GM12878 (cell line): ENCODE results near the gene TMEM120B. TPM values are rescaled to one million over a fixed set of nuclear protein-coding genes. Genes with fewer than 3 reads are reported as not detected.

Experiments
- ATAC-seq: fragments of 200-7000 bp; cut with Tn5 transposase; 3 replicates; pipeline ENCODE4 v1.9.1; 2020; ENCODE audit warnings: mild to moderate bottlenecking, moderate library complexity
- BruUV-seq: library from RNA; stranded (reverse); fragments of 400-500 nt; replicated peaks from 2 replicates; lab custom pipeline; 2021; lab: Mats Ljungman, UMichigan
- CTCF ChIA-PET: fragments of 300-600 bp; sonication (Branson Sonifier 250); formaldehyde crosslinking; extraction: SDS; loops from one replicate; lab custom pipeline; 2021; ENCODE audit warnings: inconsistent platforms; lab: Yijun Ruan, JAX
- POLR2A ChIA-PET: fragments of 350-600 bp; formaldehyde crosslinking; extraction: SDS; loops from one replicate; lab custom pipeline; 2021; ENCODE audit warnings: inconsistent platforms; lab: Charles Lee
- RAD21 ChIA-PET: fragments of 300-600 bp; sonication (Branson Sonifier 250); formaldehyde crosslinking; loops from one replicate; lab custom pipeline; 2023; ENCODE audit warnings: antibody characterized with exemption; ENCODE audit not compliant: unreplicated experiment; lab: Charles Lee
- SMC1A ChIA-PET: fragments of 300-600 bp; sonication (Branson Sonifier 250); formaldehyde crosslinking; loops from one replicate; lab custom pipeline; 2023; ENCODE audit not compliant: unreplicated experiment, uncharacterized antibody; lab: Charles Lee
- DNase-seq: peaks from one replicate; pipeline ENCODE4 v3.0.0-alpha.2; 2011; ENCODE audit warnings: low read depth, low spot score
- FAIRE-seq: peaks from 3 replicates; lab custom pipeline; 2011; peaks lifted over from hg19 to GRCh38; lab: Jason Lieb, UNC
- H2AFZ ChIP-seq: 2 replicates; pipeline ENCODE4 v1.6.0; 2011; ENCODE audit warnings: low read depth, low read length, control low read depth; ENCODE audit not compliant: control insufficient read depth
- H3K27ac ChIP-seq: 2 replicates; pipeline ENCODE4 v1.5.1; 2011; ENCODE audit warnings: control low read depth; ENCODE audit not compliant: control insufficient read depth, insufficient read depth
- H3K27me3 ChIP-seq, 2 experiments: replicated peaks in 1 of 2; 2 replicates each; pipeline versions ENCODE4 v1.6.0 to v1.6.1; 2011; ENCODE audit warnings: low read length in 1 of 2; ENCODE audit not compliant: control insufficient read depth in 2 of 2, insufficient read depth in 2 of 2
- H3K36me3 ChIP-seq, 2 experiments: 2 replicates each; pipeline ENCODE4 v1.5.1; 2011; ENCODE audit warnings: low read length in 1 of 2; ENCODE audit not compliant: control insufficient read depth in 2 of 2, insufficient read depth in 2 of 2
- H3K4me1 ChIP-seq: 2 replicates; pipeline ENCODE4 v1.6.1; 2011; ENCODE audit warnings: mild to moderate bottlenecking, low read length, moderate library complexity, mixed read lengths; ENCODE audit not compliant: control insufficient read depth, insufficient read depth
- H3K4me2 ChIP-seq: 2 replicates; pipeline ENCODE4 v1.6.0; 2011; ENCODE audit warnings: control low read depth; ENCODE audit not compliant: control insufficient read depth, insufficient read depth
- H3K4me3 ChIP-seq: fragments of 200-600 bp; sonication (generic); 2 replicates; pipeline ENCODE4 v1.5.1; 2016
- H3K79me2 ChIP-seq: 2 replicates; pipeline ENCODE4 v1.6.0; 2011; ENCODE audit warnings: low read length; ENCODE audit not compliant: control insufficient read depth, insufficient read depth
- H3K9ac ChIP-seq: 2 replicates; pipeline ENCODE4 v1.8.0; 2011; ENCODE audit warnings: low read length, control low read depth, mixed read lengths; ENCODE audit not compliant: control insufficient read depth, insufficient read depth
- H3K9me3 ChIP-seq: replicated peaks from 3 replicates; pipeline ENCODE4 v1.5.1; 2011; ENCODE audit warnings: mild to moderate bottlenecking, low read length; ENCODE audit not compliant: control insufficient read depth, insufficient read depth
- H4K20me1 ChIP-seq: 2 replicates; pipeline ENCODE4 v1.6.0; 2011; ENCODE audit not compliant: control insufficient read depth, insufficient read depth
- EED ChIP-seq: sonication (generic); IDR thresholded peaks from 2 replicates; pipeline ENCODE4 v1.6.1; 2016; ENCODE audit warnings: antibody characterized with exemption, low read depth
- EGR1 ChIP-seq, 2 experiments: IDR thresholded peaks; 1 replicate in 1 of 2; 2 replicates in 1 of 2; pipeline ENCODE4 v1.6.1; 2011 to 2012; ENCODE audit warnings: low read depth in 2 of 2, low read length in 2 of 2, borderline replicate concordance in 1 of 2, mild to moderate bottlenecking in 1 of 2, moderate library complexity in 1 of 2
- GABPA ChIP-seq: IDR thresholded peaks from 2 replicates; pipeline ENCODE4 v1.6.1; 2014; ENCODE audit warnings: antibody characterized with exemption, low read depth, mild to moderate bottlenecking, inconsistent platforms
- HDAC2 ChIP-seq: fragments of 200-600 bp; sonication (generic); IDR thresholded peaks from 2 replicates; pipeline ENCODE4 v1.6.1; 2017
- NFXL1 ChIP-seq: fragments of 450-650 bp; IDR thresholded peaks from 2 replicates; pipeline ENCODE4 v1.6.1; 2017; ENCODE audit warnings: antibody characterized with exemption, mild to moderate bottlenecking, borderline replicate concordance
- POU2F2 ChIP-seq: IDR thresholded peaks from 3 replicates; pipeline ENCODE4 v1.6.1; 2011; ENCODE audit warnings: low read depth, mild to moderate bottlenecking, low read length, borderline replicate concordance
- WGBS: methylation state at CpG from one replicate; pipeline ENCODE4 v1.1.6; 2016; ENCODE audit warnings: low lambda C conversion rate; ENCODE audit not compliant: insufficient replicate concordance, insufficient coverage; ENCODE audit errors: missing lambda C conversion rate; 5-methylcytosine and 5-hydroxymethylcytosine counted together
- in situ Hi-C: fragments of 300-500 bp; cut with MboI; formaldehyde crosslinking; loops from 9 replicates; pipeline ENCODE4 v1.14.3; 2018; ENCODE audit warnings: mixed read lengths
- intact Hi-C: fragments of 100-400 bp; cut with micrococcal nuclease; formaldehyde crosslinking; loops from one replicate; pipeline ENCODE4 v1.14.2; 2022; ENCODE audit not compliant: unreplicated experiment
- polyA plus RNA-seq, 11 experiments: library from polyadenylated mRNA; depleted of rRNA in 4 of 11; unstranded in 6 of 11; stranded (reverse) in 5 of 11; fragments of >200 nt; fragmentation: Nextera tagmentation in 4 of 11; fragmentation: Illumina TruSeq in 1 of 11; extraction: Ambion mirVana in 4 of 11; extraction: Trizol in 1 of 11; gene quantifications; 1 replicate in 1 of 11; 2 replicates in 10 of 11; pipeline versions ENCODE4 v1.2.1 to v1.2.3, GENCODE V29; 2011 to 2016; ENCODE audit warnings: inconsistent platforms in 2 of 11, missing spikeins in 2 of 11, low read depth in 1 of 11
- total RNA-seq, 4 experiments: library from RNA; depleted of rRNA in 3 of 4; stranded (reverse); fragments of >200 nt in 3 of 4; fragmentation: Illumina TruSeq in 1 of 4; extraction: Trizol in 1 of 4; gene quantifications; 2 replicates each; pipeline versions ENCODE4 v1.2.1 to v1.2.3, GENCODE V29; 2013 to 2021

Gene TMEM120B
- total and polyA plus RNA-seq, 10 of the 15 experiments (the other 5 are each of a cell fraction or from before 2014, with no cell fraction given) = 4.0 to 26.2 (median 9.2) TPM

GRCh38 chr12:121723200-121723599, 10.6 kb downstream of the TMEM120B start:
- Histone ChIP-seq H3K27ac (no peak overlapping the region), H3K9ac (no peak overlapping the region), H3K4me1 (no peaks in the 10 kb centered on the region), H3K9me3 (no peaks in the 10 kb centered on the region), H3K27me3 (no peaks in the 10 kb centered on the region), H3K36me3 (no peaks in the 10 kb centered on the region; a peak in 1 of 4 replicates), H3K79me2 (no peaks in the 10 kb centered on the region; the same call in 1 of the 2 replicates), H3K4me3 (no peak overlapping the region), H4K20me1 (no peaks in the 10 kb centered on the region), H3K4me2 (no peak overlapping the region), H2AFZ (no peak overlapping the region)
- DNase-seq (no peak), ATAC-seq (no peak), FAIRE-seq (no peak)
- no TSS peak for BruUV-seq
- in situ Hi-C loops = no loop called here
- SMC1A ChIA-PET = no interaction called here
- WGBS = 97% methylated on average over 4 of the region's 4 CpGs
- CTCF ChIA-PET = interaction anchor here (0.6 kb wide), 1 partner anchor 968 kb away, joined by 3 read pairs; no protein-coding TSS in a partner anchor
- TF ChIP-seq POU2F2 (no peak), GABPA (no peak), EGR1 (IDR thresholded peaks at IDR 0.05; ENCODE audit: borderline replicate concordance in 1 of 2, low read depth in 2 of 2, low read length in 2 of 2) (no peak)
- POLR2A ChIA-PET = interaction anchor here (0.5 to 0.7 kb wide), 3 partner anchors 34 to 851 kb away, joined by 4 to 5 read pairs (median 4); no protein-coding TSS in a partner anchor
- RAD21 ChIA-PET = no interaction called here
- intact Hi-C loops = no loop called here

DNA sequence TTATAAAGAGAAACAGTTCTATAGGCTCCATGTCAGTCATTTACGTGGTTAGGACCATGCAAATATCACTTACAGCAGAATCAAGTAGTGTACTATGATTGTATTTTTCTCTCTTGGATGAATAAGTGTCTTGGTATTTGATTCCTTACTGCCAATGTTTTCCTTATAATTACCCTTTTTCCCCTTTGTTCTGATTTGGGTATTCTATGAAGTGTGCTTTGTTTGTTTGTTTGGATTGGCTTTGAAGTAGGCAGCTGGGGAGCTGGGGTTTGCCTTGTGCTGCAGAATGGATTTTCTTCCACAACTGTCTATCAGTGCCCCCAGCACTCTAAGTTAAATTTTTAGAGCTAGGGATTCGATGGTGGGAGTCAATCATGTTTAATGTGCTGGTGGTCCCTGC, 12.4 kb downstream of the TMEM120B start:
- in situ Hi-C loops = no loop called here
- Histone ChIP-seq H3K9me3 (no peaks in the 10 kb centered on the region), H3K79me2 (no peaks in the 10 kb centered on the region), H3K9ac (no peak overlapping the region), H3K27ac (no peak overlapping the region), H3K36me3 (no peaks in the 10 kb centered on the region; a peak in 1 of 4 replicates), H3K27me3 (no peaks in the 10 kb centered on the region), H3K4me3 (no peak overlapping the region), H2AFZ (no peak overlapping the region), H4K20me1 (no peaks in the 10 kb centered on the region), H3K4me1 (no peaks in the 10 kb centered on the region), H3K4me2 (no peak overlapping the region)
- 100% methylated on average over 2 of the region's 2 CpGs for WGBS
- intact Hi-C loops = no loop called here
- ChIA-PET SMC1A (interaction anchor here (1.1 kb wide), 1 partner anchor 12 kb away, joined by 5 read pairs; the partner anchor contains the start of gene TMEM120B), RAD21 (no interaction called here), POLR2A (interaction anchor here (0.7 kb wide), 1 partner anchor 13 kb away, joined by 3 read pairs; no protein-coding TSS in a partner anchor), CTCF (no interaction called here)
- no peak for ATAC-seq
- TF ChIP-seq EGR1 (IDR thresholded peaks at IDR 0.05; ENCODE audit: borderline replicate concordance in 1 of 2, low read depth in 2 of 2, low read length in 2 of 2) (no peak), EED (no peak), HDAC2 (no peak), NFXL1 (no peak)
- no TSS peak for BruUV-seq
- no peak for FAIRE-seq
- no peak for DNase-seq
